Renal cortex interstitium (tissue), 11 donors: Measurements from ENCODE around the gene GPSM1. TPM values are rescaled to one million over a fixed set of nuclear protein-coding genes. Genes with fewer than 3 reads are reported as not detected.

Experiments used
- DNase-seq, 11 donors: peaks; one replicate each; pipeline ENCODE4 v3.0.0-alpha.2; 2013; ENCODE audit warnings: low read depth in 9 of 11, low spot score in 4 of 11; ENCODE audit errors: extremely low read depth in 1 of 11
- polyA plus RNA-seq, 3 donors: library from polyadenylated mRNA; unstranded; fragments of 120-200 nt; gene quantifications; one replicate each; pipeline ENCODE4 v1.2.1, GENCODE V29; 2013; ENCODE audit not compliant: insufficient read length in 3 of 3

The GPSM1 gene
- polyA plus RNA-seq, 3 donors, result 28.2 to 48.1 (median 47.2) TPM

DNA sequence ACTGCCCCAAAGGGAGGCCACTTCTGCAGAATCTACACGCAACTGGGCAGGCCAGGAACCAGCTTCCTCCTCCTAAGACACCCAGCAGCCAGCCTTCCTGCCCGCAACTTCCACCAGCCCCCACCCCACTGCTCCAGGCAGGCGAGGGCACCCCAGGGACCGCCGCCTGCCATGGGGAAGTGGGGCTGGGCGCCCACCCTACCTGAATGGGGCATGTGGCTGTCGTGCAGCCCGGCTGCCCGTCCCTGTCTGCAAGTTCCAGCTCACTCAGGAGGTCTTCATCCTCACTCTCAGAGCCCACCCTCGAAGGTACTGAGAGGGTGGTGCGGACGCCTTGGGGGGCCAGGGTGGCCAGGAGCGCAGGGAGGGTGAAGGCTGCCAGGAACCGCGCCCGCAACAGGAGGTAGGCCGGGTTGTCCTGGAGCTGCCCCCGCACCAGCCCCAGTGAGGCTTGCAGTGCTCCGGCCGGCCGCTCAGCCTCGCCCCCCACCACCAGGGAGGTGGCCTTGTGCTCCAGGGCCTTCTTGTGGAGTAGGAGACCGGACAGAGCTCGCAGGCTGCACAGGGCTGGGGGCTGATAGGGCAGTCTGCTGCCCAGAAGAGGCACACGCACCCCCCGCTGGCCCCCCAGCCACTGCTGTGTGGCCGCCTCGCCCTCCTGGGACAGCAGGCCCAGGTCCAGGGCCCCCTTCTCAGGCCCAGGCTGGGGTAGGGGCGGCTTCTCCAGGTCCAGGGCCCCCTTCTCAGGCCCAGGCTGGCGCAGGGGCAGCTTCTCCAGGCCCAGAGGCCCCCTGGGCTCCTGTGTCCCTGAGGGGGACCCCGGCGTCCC, 50.2 kb downstream of the GPSM1 start:
- no peak for DNase-seq

DNA sequence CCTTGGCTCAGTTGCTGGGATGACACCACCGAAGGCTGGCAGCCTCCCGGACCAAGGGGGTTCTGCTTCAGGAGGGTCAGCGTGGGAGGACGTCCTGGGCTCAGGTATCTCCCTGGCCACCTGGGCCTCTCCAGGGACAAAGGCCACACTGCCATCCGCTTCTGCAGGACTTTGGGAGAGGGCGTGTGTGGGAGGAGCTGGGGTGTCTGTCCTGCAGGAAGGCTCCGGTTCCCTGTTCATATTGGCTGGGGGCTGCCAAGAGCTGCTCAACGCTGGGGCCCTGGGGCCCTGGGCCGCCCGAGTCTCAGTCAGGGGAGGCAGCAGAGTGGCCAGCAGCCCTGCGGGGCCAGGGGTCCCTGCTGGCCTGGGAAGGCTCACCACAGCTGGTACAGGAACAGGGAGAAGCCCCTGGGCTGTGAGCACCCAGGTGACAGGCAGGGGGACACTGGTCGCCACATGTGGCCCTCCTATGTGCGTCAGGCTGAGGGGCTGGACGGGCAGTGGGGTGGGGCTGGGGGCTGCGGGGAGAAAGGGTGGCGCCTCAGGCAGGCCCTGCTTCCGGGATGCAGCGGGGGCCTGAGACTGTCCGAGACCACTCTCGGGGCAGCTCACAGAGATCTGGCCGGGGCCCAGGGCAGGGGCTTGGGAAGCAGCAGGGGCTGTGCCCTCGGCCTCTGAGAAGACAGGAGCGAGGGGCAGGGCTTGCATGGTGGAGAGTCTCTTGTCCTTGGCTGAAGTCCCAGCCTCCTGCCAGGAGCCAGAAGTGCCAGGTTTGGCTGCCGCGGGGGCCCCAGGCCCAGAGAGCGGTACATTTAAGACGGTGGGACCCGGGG, 51.0 kb downstream of the GPSM1 start:
- no peak for DNase-seq

DNA sequence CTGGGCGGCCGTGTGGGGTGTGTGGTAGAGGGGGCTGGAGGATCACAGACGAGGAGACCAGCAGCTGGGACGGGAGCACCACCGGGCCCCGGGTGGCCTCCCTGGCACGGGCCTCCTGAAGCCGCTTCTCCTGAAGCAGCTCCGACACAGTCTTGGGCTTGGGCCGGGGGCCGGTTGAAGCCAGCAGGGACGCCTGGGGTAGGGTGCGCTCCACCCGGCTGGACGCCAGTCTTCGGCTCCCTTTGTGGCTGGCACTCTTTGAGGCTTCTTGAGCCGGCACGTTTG, 51.6 kb downstream of the GPSM1 start:
- no peak for DNase-seq

DNA sequence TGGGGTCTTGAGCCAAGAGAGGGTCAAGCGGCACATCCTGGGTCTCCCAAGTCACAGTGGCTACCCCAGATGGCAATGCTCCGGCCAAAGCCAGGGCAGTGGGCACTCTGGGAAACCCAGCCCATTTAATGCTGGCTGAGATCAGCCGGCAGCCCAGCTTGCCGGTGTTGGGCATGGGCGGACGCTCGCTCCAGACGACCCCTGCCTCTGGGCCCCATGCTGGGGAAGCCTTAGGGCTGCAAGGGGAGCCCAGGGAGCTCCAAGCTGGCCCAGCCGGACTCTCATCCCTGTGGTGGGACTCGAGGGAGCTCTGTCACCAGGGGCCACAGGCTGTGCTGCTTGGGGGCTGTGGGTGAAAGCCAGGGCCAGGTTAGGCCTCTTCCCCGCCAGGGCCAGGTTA, 52.1 kb downstream of the GPSM1 start:
- DNase-seq, result no peak

DNA sequence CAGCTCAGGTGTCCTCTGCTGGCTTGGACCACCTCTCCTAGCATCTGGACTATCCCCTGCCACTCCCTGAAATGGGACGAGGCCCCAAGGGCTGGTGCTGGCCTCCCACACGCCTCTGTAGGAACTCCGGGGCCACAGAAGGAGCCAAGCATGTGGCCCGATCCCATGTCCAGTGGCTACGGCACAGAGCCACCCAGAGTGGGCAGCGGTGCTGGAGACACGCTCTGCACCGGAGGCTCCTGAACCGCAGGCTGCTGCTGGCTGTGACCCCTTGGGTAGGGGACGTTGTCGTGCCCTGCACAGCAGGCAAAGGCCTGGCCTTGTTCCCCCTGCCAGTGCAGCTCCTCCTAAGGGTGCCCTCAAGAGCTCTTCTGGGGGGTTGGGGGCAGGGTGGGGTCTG, 52.6 kb downstream of the GPSM1 start:
- no peak for DNase-seq

DNA sequence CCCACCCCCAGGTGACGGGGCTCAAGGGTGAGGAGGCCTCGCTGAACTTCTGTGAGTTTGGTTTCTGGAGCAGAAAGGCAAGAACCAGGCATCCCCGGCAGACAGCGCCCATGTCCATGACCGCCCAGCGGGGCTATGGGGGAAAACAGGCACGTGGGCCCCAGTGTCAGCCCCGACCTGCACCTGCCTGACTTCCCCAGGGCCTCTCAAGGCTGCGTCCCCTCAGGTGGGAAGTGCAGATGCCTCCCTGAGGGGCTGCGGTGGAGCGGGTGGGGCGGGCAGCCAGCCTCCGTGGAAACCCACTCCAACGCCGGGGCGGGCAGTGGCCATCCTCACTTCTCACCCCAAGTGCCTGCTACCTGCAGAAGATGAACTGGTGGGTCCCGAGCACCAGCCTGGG, 53.0 kb downstream of the GPSM1 start:
- no peak for DNase-seq

DNA sequence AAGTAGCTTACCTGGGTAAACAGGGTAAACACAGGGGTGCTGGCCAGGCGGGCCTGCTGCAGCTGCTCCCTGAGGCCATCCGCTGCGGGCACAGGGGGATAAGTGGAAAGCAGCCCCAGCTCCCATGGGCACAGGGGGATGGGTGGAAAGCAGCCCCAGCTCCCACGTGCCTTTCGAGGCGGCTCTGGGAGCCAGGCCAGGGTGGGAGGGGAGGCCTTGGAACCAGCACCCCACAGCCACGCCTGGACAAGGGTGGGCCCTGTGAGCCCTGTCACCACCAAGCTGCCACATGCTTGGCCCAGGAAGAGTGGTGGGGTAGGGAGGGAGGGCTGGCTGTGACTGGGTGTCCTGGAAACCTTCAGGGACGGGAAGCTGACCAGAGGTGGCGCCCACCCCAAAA, 54.0 kb downstream of the GPSM1 start:
- no peak for DNase-seq

DNA sequence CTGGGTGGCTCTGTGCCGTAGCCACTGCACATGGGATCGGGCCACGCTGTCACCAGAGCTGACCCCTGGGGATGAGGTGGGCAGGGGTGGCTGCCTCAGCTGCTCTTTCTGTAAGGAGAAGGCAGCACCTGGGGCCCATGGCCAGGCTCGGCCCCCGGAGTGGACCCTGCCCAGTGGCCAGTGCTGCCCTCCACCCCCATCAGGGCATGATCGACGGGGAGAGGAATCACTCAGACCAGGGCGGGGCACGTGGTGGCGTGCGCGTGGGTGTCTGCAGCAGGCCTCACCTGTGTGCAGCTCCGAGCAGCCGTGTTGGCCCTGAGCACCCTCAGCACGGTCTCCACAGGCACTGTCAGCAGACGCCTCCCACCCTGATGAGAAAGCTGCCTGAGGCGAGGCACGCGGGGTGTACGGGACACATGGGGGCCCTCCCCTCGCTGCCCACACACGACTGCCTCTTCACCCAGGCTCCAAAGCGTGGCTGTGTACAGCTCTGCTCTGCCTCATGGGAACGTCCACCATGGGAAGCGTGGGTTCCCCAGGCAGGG, 54.7 kb downstream of the GPSM1 start:
- no peak for DNase-seq

DNA sequence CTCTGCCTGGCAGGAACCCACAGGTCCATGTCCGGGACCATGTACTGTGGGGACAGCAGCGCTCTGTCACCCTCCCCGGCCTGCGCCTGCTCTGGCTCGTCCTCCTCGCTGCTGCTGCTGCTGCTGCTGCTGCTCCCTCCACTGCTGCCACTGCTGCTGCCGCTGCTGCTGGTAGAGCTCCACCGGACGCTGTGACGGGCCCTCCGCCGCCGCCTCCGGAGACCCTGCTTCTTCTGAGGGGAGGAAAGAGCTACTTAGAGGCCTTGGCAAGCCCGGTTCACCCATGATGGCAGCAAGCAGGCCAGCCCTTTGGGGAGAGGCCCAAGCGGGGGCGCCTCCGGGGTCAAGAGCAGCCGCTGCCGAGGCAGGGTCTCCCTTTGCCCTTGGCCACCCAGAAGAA, 56.1 kb downstream of the GPSM1 start:
- no peak for DNase-seq

DNA sequence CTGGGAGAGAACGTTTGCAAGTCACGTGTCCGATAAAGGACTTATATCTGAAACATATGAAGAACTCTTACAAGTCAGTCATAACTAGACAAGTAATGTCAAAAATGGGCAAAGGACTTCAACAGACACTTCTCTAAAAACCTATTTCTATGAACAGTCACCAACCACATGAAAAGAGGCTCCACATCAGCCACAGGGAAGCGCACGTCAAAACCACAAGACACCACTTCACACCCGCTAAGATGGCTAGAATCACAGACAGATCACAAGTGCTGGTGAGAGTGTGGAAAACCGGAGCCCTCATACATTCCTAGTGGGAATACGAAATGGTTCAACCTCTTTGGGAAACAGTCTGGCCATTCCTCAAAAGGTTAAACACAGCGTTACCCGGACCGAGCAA, 57.7 kb downstream of the GPSM1 start:
- DNase-seq, result no peak

DNA sequence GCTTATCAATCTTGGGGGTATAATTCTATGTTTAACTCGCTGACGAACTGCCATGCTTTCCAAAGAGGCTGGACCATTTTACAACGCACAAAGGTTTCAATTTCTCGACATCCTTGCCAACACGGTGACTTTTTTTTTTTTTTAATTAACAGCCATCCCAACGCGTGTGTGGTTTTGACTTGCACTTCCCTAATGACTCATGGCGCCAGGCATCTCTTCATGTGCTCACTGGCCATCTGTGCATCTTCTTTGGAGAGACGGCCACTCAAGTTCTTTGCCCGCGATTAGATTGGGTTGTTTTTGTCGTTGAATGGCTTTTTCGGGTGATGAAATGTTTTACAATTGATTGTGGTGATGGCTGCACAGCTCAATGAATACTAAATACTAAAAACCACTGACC, 58.7 kb downstream of the GPSM1 start:
- DNase-seq, result no peak

DNA sequence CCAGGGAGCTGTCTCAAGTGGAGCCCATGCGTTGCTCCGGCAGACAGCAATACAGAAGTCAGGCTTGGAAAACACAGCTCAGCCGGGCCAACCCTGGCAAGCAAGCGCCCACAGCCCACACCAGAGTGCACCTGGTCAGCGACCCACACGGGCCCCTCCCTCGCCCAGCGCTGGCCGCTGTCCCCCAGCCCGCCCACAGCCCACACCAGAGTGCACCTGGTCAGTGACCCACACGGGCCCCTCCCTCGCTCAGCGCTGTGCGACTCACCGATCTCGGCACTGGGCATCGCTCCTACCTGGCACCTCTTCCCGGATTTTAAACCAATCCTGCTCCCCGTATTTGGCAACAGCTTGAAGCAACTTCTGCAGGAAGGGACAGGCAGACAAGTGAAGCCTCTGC, 59.9 kb downstream of the GPSM1 start:
- no peak for DNase-seq

DNA sequence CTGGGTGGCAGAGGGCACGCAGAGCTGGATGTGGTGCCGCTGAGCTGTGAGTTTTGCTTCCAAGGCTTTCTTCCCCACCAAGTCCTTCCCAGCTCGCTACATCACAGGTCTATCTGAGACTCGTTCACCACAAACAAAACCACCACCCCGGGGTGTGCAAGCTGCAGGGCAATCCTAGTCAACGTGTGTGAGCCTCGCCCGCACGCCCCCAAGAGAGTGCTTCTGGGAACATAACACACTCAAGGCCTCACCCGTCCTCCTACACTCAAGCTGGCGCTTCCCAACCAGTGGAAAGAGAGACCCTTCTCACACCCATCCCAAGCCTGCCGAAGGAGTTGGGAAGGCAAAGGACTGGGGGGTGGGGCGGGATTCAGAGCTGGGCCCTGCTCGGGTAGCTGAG, 62.1 kb downstream of the GPSM1 start:
- DNase-seq, result no peak

DNA sequence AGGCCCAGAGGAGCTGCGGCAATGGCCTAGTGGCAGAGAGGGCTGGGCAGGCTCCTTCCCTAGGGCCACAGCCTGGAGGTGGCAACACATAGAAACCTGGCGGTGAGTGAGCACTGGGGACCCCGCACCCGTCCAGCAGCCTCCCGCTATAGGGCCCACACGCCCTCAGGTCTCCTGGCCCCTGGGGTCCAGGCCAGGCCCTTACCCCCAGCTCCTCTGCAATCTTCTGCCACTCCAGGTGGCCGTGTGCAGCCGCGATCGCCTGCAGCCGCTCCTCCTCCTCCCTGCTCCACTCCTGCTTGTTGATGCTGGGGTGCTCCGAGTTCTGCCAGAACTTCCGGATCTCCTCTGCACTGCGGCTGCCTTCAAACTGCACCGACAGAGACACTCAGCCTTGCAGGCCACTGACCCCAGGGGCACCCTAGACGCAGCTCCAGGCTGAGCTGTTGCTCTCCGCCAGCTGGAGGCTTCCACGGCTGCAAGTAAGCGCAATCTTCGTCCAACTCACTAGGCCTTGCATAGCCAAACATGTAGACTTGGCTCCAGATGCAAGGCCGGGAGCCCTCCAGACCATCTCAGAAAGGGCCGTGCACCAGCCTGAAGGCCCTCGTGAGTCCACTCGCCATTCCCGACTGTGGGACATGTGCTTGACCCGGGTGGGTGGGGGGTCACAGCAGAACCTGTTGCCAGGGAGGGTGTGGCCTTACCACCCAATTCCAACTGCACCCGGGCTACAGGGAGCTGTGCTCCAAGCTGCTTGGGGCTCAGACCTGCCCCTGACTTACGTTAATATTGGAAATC, 64.6 kb downstream of the GPSM1 start:
- no peak for DNase-seq

DNA sequence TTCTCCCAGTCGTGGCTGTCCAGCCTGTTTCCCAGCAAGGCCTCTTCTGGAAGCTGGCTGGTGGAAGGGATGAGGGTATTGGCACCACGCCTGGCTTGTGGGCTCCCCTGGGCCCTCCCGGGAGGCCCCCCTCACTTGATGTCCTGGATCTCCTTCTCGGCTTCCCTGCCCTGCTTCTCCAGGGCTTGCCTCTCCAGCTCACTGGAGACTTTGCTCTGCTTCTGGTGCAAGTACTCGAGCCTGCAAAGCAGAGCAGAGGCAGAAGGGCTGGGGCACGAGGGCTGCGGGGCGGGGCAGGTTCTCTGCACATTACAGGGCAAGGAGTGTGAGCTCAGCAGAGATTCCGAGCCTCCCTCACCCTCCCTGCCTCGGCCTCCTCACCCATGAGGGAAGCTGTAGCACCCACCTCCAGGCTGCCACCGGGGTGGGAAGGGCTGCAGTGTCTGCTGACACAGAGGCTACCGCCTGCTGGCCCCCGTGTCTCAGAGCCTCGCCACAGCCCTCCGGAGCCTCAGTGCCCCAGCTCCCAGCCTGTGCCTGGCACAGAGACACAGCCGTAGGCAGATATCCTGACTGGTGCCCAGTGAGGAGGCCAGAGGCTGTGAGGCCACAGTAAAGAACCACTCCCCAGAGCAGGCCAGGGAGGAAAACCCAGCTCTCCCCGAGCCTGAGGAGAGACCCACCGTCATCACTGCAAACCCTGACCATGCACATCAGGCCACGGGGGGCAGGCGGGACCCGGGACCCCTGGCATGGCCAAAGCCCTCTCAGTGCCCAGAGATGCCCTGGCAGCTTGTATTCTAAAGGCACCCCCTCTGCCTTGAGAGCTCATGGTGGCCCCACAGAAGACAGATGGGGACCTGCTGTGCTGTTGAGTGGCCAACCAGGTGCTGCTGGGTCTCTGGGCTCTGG, 65.5 kb downstream of the GPSM1 start:
- no peak for DNase-seq

DNA sequence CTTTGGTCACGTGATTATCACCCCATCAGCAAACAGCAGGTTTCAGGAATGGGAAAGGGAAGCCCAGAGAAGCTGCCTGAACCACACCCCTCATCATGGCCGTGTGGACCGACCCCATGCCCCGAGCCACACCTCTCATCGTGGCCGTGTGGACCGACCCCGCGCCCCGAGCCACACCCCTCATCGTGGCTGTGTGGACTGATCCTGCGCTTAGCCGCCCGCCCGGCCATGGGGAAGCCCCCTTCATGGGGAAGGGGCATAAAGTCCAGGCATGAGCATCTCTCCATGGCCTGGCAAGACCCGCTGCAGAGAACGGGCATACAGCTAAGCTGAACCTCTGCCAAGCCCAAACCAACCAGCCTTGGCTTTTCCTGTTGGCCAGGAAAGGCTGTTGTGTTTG, 66.2 kb downstream of the GPSM1 start:
- DNase-seq, result no peak

DNA sequence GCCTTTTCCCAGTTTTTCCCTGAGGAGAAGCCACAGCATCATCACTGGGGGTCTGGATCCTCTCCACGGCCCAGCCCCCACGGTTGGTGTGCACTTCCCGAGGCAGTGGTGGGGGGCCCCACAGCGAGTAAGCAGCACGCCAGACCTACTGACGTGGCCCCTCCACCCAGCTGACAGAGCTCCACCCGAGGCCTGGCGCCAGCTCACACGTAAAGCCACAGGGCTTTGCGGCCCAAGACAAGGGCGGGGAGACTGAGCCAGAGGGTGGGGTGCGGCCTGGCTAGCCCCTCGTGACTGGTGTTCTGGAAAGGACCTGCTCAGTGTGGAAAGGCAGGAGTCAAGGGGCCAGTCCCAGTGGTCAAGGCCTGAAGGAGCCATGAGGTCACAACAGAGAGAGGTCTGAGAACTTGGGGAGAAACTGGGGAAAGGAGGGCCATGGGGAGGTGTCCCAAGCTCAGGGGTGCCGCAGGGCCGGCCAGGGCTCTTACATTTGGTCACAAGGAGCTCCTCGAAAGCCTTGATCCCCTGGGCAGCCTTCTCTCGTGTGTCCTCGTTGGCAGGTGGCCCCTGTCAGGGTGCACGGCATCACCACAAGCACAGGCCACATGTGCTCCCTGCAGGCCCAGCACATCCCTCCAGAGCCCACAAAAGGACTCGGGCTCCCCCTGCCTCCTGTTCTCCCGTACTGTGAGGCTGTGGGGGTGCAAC, 67.1 kb downstream of the GPSM1 start:
- DNase-seq, result no peak

DNA sequence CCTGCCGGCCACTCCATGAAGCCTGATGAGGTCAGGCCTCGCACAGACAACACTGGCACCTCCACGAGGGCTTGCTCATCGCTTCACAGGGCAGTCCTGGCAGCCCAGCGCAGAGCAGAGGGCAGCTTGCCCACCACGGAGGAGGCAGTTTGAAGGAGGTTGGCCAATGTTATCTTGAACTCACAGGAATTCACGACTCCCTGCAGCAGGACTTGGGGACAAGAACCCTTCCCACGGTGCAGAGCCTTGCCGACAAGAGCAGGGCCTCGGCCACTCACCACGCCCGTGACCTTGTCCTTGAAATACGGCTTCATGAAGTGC, 67.6 kb downstream of the GPSM1 start:
- no peak for DNase-seq
